Measurements from ENCODE around the gene LY6G5C.

- no peak for TF ChIP-seq YY1 (IDR thresholded peaks at IDR 0.05; ENCODE audit: insufficient read depth, insufficient read length)
- no peak for TF ChIP-seq ZNF274 (IDR thresholded peaks at IDR 0.05; ENCODE audit: low read depth, low read length)
- no peak for TF ChIP-seq SUZ12 (IDR thresholded peaks at IDR 0.05; ENCODE audit: extremely low read depth, insufficient read depth, insufficient read length)
Measured at GRCh38 chr6:31683591-31683990, 2.7 kb upstream of the LY6G5C start.

All from NT2/D1 (cell line).